HG03103 (cell line): ENCODE data around the gene COX4I1.

Experiments
- ATAC-seq: cut with Tn5 transposase; IDR thresholded peaks from one replicate; pipeline ENCODE4 v1.9.1; 2021; ENCODE audit warnings: low read depth; ENCODE audit not compliant: unreplicated experiment

COX4I1 gene

DNA sequence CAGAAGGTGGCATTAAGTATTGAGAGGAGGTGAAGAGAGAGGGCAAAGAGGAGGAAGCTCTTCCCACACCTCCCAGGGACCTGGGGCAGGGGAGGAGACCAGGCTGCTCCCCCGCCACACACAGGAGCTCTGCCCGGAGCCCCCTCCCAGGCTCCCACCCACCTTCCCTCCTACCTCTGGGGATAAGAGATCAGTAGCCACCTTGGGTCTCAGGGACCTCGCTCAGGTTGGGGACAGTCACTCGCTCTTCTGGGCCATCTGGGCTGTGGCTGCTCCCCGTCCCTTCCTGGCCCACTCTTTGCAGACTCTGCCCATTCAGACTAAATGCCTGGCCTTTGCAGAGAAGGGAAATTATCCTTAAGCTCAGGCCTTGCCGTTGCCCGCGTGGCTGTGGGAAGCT, 33.7 kb upstream of the COX4I1 start:
- ATAC-seq = no peak

DNA sequence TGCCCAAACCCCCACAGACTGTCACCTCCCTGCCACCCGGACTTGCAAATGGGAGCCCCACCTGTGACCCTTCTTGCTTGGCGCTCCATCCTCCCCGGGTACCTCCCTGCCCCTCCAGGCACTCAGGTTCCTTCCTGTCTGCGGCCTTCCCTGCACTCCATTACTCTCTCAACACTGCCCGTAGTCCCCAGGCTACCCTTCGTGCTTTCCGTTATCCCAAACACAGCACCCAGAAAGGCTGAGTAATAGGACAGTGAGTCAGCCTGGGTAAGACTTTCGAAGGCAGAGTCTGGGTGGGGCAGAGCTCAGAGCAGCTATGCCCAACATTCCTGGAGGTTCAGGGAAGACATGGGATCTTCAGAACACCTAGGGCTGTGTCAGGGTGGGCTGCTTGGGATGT, 32.0 kb upstream of the COX4I1 start:
- ATAC-seq = no peak

DNA sequence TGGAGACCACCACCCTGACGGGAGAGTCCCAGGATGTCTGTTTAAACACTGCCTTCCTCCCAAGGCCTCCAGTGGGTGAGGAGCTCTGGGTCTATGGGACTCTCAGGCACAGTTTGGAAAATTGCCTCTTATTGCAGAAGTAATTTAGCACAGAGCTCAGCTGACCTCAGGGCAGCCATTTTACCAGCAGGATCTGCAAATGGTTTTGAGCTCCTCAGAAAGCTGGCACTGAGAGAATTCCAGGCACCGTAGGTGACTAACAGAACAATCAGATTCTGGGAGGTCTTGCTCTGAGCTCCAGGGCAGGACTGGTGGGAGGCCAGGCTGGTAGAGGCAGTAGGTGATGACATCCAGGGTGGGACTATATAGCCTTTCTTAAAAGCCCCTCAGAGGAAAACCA, 31.3 kb upstream of the COX4I1 start:
- ATAC-seq = no peak

GRCh38 chr16:85770741-85771140, 28.8 kb upstream of the COX4I1 start:
- ATAC-seq = no peak

DNA sequence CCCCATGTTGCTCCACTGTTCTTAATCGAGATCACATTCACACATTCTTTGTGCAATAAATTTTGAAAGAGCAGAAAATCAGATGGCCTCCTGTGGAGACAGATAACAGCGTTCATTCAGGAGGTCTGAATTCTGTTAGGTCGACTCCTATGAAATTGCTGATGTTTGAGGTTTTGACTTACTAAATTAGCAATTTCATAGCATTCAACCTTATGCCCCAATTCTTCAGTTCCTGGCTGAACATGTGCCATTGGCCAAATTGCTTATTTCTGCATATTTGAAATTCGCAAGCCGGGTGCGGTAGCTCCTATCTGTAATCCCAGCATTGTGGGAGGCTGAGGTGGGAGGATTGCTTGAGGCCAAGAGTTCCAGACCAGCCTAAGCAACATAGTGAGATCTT, 26.5 kb upstream of the COX4I1 start:
- no peak for ATAC-seq

- no peak for ATAC-seq
Measured at GRCh38 chr16:85774136-85774535, 25.4 kb upstream of the COX4I1 start.

GRCh38 chr16:85774811-85775210, 24.7 kb upstream of the COX4I1 start:
- no peak for ATAC-seq

- ATAC-seq = no peak
Measured at GRCh38 chr16:85777583-85778310, 21.7 kb upstream of the COX4I1 start.

DNA sequence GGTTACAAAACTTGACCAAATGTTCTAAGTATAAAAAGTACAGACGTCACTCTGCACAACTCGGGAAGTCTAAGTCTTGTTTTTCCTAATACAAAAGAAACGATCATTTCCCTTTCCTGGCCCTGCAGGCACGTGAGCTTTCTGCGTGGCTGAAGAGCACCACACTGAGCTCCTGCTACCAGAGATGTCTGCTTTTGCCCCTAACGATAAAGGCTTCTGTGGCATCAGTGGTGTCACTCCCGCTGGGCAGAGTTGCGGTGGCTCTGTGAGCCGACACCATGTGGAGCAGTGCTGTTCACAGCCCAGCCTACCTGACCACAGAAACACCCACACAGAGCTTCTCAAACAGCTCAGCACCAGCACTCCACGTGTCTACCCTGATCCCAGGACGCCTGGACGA, 20.6 kb upstream of the COX4I1 start:
- no peak for ATAC-seq

DNA sequence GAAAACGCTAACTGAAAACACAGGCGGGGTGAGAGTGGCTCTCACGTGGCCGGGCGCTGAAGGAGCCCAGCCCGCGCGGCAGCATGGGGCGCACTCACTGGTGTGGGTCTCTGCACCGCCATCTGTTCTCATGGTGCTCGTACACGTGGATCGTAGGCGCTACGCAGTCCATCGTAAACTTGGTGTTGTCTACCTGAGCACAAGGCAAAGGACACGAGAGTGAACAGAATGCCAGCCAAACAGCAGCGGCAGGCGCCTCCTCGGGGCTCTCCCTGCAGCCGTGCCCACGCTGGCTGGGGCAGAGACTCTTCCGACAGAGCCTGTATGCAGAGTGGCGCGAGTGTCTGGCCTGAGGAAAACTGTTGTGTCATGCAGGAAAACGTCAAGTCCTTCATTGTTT, 19.2 kb upstream of the COX4I1 start:
- ATAC-seq = no peak

DNA sequence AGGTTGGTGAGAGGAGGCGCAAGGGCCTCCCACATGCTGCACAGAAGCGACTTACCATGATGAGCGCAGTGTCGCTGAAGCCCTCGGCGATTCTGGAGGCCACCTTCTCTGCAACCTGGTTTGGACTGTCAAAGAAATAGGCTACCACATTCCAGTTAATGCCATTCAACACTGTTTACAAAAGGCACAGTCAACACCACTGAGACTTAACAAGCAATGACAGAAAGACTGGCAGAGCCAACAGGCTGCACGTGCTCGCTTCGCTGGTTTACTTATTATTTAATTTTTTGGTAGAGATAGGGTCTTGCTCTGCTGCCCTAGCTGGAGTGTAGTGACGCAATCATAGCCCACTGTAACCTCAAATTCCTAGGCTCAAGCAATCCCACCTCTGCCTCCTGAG, 18.3 kb upstream of the COX4I1 start:
- ATAC-seq = no peak

DNA sequence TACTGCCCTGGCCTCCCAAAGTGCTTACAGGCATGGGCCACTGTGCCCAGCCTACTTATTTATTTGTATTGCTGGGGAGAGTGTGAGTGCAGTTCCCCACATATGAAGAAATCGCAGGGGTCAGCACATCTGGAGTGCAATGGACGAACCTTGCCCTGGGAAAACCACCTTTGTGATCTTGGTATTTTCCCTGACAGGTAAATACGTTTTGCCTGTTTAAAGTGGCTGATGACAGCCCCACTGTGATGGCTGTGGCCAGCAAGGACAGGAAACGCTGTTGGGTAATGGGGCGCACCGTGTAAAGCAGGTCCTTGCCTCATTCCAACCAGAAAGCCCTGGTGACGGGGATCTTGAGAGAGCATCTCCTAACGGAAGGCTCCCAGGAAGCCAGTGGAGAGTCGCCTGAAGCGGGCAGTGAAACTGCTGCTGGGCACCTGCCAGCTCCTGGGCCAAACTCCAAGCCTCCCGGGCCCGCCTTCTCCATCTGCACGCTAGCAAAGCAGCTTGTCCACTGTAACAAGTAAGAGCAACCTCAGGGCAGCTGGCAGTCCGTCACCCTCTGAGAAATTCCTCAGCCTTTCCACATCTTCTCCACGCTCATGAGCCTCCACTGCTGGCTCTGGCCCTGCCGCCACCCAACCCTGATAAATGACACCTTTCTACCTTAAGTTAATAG, 17.7 kb upstream of the COX4I1 start:
- ATAC-seq = no peak

DNA sequence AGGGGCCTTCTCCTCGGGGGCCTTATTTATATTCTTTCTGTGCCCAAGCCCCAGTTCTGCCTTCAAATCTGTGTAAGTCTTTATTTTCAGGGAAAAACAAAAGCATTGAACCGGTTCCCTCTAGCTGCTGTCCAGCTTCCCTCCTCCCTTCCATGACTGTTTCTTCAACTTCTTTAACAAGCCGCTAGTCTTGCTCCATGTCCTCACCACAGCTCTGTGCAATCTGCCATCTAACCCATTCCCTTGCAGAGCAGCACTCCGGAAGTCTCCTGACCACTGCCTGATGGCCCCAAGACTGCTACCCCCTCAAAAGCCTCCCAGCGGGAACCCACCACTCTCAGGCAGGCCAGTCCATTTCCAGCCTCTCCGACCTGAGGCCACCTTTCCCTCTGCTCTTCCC, 17.0 kb upstream of the COX4I1 start:
- ATAC-seq = no peak

GRCh38 chr16:85783441-85783840, 16.1 kb upstream of the COX4I1 start:
- ATAC-seq = no peak

DNA sequence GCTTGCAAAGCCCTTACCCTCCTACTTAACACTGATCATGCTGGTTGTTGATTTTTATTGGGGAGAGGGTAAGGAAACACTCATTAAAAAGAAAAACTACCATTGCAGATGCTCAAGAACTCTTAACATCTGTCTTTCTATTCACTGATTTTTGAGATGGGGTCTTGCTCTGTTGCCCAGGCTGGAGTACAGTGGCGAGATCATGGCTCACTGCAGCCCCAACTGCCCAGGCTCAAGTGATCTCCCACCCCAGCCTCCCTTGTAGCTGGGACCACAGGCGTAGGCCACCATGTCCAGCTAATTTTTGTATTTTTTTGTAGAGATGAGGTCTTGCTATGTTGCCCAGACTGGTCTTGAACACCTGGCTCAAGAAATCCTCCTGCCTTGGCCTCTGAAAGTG, 14.7 kb upstream of the COX4I1 start:
- no peak for ATAC-seq

GRCh38 chr16:85785927-85786326, 13.6 kb upstream of the COX4I1 start:
- ATAC-seq = no peak

DNA sequence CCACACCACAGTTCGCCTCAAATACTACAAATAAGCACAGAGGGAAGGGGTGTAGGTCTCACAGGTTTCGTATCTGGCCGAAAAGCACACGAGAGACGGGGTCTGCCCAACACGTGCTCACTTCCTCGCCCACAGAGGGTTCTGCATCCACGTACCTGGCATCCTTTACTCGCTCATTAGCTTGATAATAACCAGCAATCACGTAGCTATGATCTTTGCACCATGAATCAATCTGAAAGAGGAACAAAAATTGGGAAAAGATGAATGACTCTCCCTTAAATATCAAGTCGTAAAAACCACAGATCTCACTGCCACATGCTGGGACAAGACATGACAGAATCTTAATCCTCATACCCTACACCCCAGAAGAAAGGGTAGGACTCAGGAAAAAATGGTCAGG, 10.7 kb upstream of the COX4I1 start:
- ATAC-seq = no peak

DNA sequence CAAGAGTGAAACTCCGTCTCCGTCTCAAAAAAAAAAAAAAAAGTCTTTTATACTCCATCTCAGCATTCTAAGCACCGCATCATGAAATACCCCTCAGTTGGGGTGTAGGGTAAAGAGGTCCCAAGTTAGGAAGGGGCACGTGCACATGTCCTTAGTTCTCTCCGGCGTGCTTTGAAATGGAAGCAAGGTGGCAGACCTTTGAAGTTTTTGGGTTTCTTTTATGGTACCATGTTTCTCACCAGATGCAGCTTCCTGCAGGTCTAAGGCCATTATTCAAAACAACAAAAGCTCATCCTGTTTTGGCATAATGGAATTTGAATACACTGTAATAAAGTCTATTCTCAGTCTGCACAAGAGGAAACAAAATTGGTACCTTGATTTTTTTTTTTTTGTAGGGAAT, 9.7 kb upstream of the COX4I1 start:
- no peak for ATAC-seq

DNA sequence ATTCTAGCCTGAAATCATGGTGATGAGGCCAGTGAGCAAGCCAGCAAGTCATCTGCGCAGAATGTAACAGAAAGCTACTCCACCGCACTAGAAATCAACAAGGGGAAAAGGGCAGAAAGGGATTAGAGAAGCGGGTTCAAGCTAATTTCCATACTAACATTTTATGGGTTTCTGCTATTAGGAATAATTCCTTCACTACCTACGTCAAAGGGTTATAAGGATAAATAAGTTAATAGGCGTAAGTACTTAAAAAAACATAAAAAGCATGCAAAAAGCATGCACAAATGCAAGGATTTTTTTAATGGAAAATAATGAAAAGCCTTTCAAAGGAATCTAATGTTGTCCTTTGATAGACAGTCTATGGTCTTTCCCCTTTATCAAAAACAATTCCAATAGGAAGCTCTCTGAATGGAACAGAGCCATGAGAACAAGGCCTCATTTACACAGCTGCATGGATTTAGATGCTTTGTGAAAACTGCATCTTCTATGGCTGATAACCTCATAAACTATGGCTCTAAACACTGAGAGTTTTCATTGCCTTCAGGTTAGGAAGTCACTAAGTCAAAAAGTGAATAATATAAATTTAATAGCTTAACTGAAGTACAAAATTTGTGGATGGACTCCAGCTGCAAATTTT, 5.7 kb upstream of the COX4I1 start:
- no peak for ATAC-seq

GRCh38 chr16:85794696-85795095, 4.8 kb upstream of the COX4I1 start:
- no peak for ATAC-seq

- ATAC-seq = no peak
Measured at GRCh38 chr16:85796152-85796551, 3.3 kb upstream of the COX4I1 start.

DNA sequence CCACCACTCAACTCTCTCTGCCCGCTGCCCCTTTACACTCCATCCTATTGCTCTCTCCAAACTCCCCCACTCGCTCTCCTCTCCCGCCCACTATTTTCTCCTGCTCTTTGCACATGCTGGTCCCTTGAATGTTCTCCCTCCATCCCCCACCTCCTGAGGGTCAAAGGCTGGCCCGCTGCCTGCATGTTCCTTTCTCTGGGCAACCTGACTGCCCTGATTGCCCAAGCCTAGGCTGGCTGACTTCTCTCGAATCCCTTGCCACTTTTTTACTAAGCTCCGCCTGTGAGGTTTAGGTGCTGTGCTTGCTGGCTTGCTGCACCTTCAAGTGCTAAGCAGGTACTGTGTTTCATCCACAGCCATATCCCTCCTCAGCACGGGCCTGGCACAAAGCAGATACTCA, 2.9 kb upstream of the COX4I1 start:
- no peak for ATAC-seq
